Pancreas (tissue), 10 donors: Measurements from ENCODE around the gene MLLT10. TPM values are rescaled to one million over a fixed set of nuclear protein-coding genes. Genes with fewer than 3 reads are reported as not detected.

Experiments used
- ATAC-seq, 4 donors: fragments of 200-7000 bp; cut with Tn5 transposase; one replicate each; pipeline versions ENCODE4 v1.8.0 to v1.9.1; 2020; ENCODE audit warnings: mild to moderate bottlenecking in 4 of 4, moderate library complexity in 4 of 4
- DNase-seq, 6 donors: peaks; one replicate each; pipeline ENCODE4 v3.0.0-alpha.2; 2020
- FAIRE-seq: peaks from 2 replicates; lab custom pipeline; 2012; peaks lifted over from hg19 to GRCh38; lab: Jason Lieb, UNC
- H3K27ac ChIP-seq, 4 donors: fragments of 200-600 bp; sonication (generic); 1 replicate in 3 of 4; 2 replicates in 1 of 4; pipeline versions ENCODE4 v1.5.0 to v1.8.0; 2020
- H3K27me3 ChIP-seq, 4 donors: fragments of 200-600 bp; one replicate each; pipeline ENCODE4 v1.8.0; 2021
- H3K36me3 ChIP-seq, 3 donors: fragments of 200-600 bp; sonication (generic) in 1 of 3; one replicate each; pipeline versions ENCODE4 v1.5.0 to v1.8.0; 2020 to 2021
- H3K4me1 ChIP-seq, 3 donors: fragments of 200-600 bp; one replicate each; pipeline ENCODE4 v1.8.0; 2021
- H3K4me3 ChIP-seq, 4 donors: fragments of 200-600 bp; sonication (generic) in 2 of 4; one replicate each; pipeline versions ENCODE4 v1.5.0 to v1.8.0; 2020 to 2021
- H3K9me3 ChIP-seq, 4 donors: fragments of 200-600 bp; one replicate each; pipeline ENCODE4 v1.8.0; 2021
- CTCF ChIP-seq, 4 donors: fragments of 200-600 bp; sonication (generic) in 3 of 4; IDR thresholded peaks; one replicate each; pipeline versions ENCODE4 v1.5.0 to v1.8.0; 2021; ENCODE audit warnings: antibody characterized with exemption in 4 of 4
- WGBS, 2 donors: extraction: QIAGEN DNeasy Blood & Tissue Kit; methylation state at CpG; one replicate each; pipeline ENCODE4 v1.1.7; 2013; 5-methylcytosine and 5-hydroxymethylcytosine counted together
- intact Hi-C, 3 donors: fragments of 100-400 bp; cut with DNase I; formaldehyde crosslinking; loops; one replicate each; pipeline versions ENCODE4 v1.11.1 to v1.14.2; 2022
- polyA plus RNA-seq, 2 donors: library from polyadenylated mRNA; stranded (reverse); fragments of 200-250 nt; gene quantifications; one replicate each; pipeline ENCODE4 v1.2.3, GENCODE V29; 2013
- total RNA-seq, 6 donors: library from RNA; stranded (reverse); fragmentation: NEBNext Ultra II Directional in 4 of 6; extraction: Animal tissue kit (Norgen Biotek cat#: 25700) in 4 of 6; gene quantifications; one replicate each; pipeline versions ENCODE4 v1.2.1 to v1.2.4, GENCODE V29; 2021 to 2023
- donor health status: healthy with polysubstance abuse.
- donor health status: DM: no; HTN: no; CAD: no; lungs with moderate emphysema.
- donor health status: DM: no; HTN: no; CAD: no.
- donor health status: control.
- donor health status: control.
- donor health status: Bipolar disorder and iron deficiency.
- donor health status: DM: yes; HTN: yes; CAD: no.
- donor health status: DM: no; HTN: no; CAD: no.
- donor health status: DM: no; HTN: no; CAD: no.
- donor health status: DM: yes; HTN: yes; CAD: no.

The MLLT10 gene
- total and polyA plus RNA-seq, 8 donors = 10.7 to 25.1 (median 15.0) TPM

- Histone ChIP-seq H3K9me3 (no peaks in the 10 kb centered on the region), H3K4me1 (no peaks in the 10 kb centered on the region), H3K27me3 (no peaks in the 10 kb centered on the region), H3K4me3 (no peak overlapping the region), H3K36me3 (peaks cover 0 to 2% (median 0%) of the 10 kb centered on the region in 3 donors), H3K27ac (no peak overlapping the region)
- ATAC-seq (no peak), FAIRE-seq (no peak), DNase-seq (no peak)
- intact Hi-C loops = no loop called here
- WGBS, 2 donors = 92 to 93% methylated on average over 18 of the region's 18 CpGs
- TF ChIP-seq CTCF (IDR thresholded peaks at IDR 0.05) = no peak
Measured at GRCh38 chr10:21753497-21754270, 219.7 kb downstream of the MLLT10 start.

GRCh38 chr10:21754410-21755011 is 220.5 kb downstream of the MLLT10 start:
- Histone ChIP-seq H3K9me3 (no peaks in the 10 kb centered on the region), H3K4me3 (no peak overlapping the region), H3K4me1 (no peaks in the 10 kb centered on the region), H3K36me3 (peaks cover 0 to 9% (median 4%) of the 10 kb centered on the region in 3 donors), H3K27ac (no peak overlapping the region), H3K27me3 (no peaks in the 10 kb centered on the region)
- WGBS, 2 donors = 89% methylated on average over 10 of the region's 10 CpGs
- no peak for FAIRE-seq
- DNase-seq = no peak
- no peak for TF ChIP-seq CTCF (IDR thresholded peaks at IDR 0.05)
- no peak for ATAC-seq
- intact Hi-C loops = no loop called here

GRCh38 chr10:21756707-21757106 is 222.7 kb downstream of the MLLT10 start:
- H3K9me3 ChIP-seq = no peaks in the 10 kb centered on the region
- DNase-seq = no peak
- no peak for ATAC-seq
- TF ChIP-seq CTCF (IDR thresholded peaks at IDR 0.05) = no peak
- no peak overlapping the region for H3K27ac ChIP-seq
- 92 to 94% methylated on average over 12 of the region's 12 CpGs for WGBS, 2 donors
- H3K27me3 ChIP-seq = no peaks in the 10 kb centered on the region
- H3K4me1 ChIP-seq = no peaks in the 10 kb centered on the region
- peaks cover 0 to 9% (median 4%) of the 10 kb centered on the region in 3 donors for H3K36me3 ChIP-seq
- no peak overlapping the region for H3K4me3 ChIP-seq
- FAIRE-seq = no peak
- intact Hi-C loops = no loop called here

GRCh38 chr10:21757185-21757901 is 223.3 kb downstream of the MLLT10 start:
- Histone ChIP-seq H3K36me3 (peaks cover 0 to 9% (median 4%) of the 10 kb centered on the region in 3 donors), H3K9me3 (no peaks in the 10 kb centered on the region), H3K27me3 (no peaks in the 10 kb centered on the region), H3K27ac (no peak overlapping the region), H3K4me3 (no peak overlapping the region), H3K4me1 (no peaks in the 10 kb centered on the region)
- intact Hi-C loops = no loop called here
- WGBS, 2 donors = 86 to 90% methylated on average over 8 of the region's 8 CpGs
- DNase-seq (no peak), FAIRE-seq (no peak), ATAC-seq (no peak)
- no peak for TF ChIP-seq CTCF (IDR thresholded peaks at IDR 0.05)
